ENCODE data around the gene ACBD7.

ACBD7 gene

GRCh38 chr10:15118615-15119014 lies 30.0 kb upstream of the ACBD7 start:
- no peaks in the 10 kb centered on the region for H3K4me1 ChIP-seq (ENCODE audit: control insufficient read depth in 1 of 2, insufficient read depth in 2 of 2, low read length in 2 of 2)
- no peak overlapping the region for H3K27ac ChIP-seq (ENCODE audit: low read length)
- H3K27me3 ChIP-seq (ENCODE audit: low read depth, low read length), result no peaks in the 10 kb centered on the region
- no peaks in the 10 kb centered on the region for H3K9me3 ChIP-seq (ENCODE audit: control insufficient read depth in 1 of 2, low read length in 2 of 2)
- H3K36me3 ChIP-seq (ENCODE audit: control insufficient read depth in 1 of 2, insufficient read depth in 2 of 2, low read length in 2 of 2), result peaks cover 14 to 38% of the 10 kb centered on the region in 2 donors
- no peak overlapping the region for H3K4me3 ChIP-seq (ENCODE audit: low read depth in 1 of 2, low read length in 2 of 2)

GRCh38 chr10:15116225-15116624 lies 27.6 kb upstream of the ACBD7 start:
- no peaks in the 10 kb centered on the region for H3K4me1 ChIP-seq (ENCODE audit: control insufficient read depth in 1 of 2, insufficient read depth in 2 of 2, low read length in 2 of 2)
- peaks cover 18 to 48% of the 10 kb centered on the region in 2 donors for H3K36me3 ChIP-seq (ENCODE audit: control insufficient read depth in 1 of 2, insufficient read depth in 2 of 2, low read length in 2 of 2)
- H3K27me3 ChIP-seq (ENCODE audit: low read depth, low read length), result no peaks in the 10 kb centered on the region
- H3K9me3 ChIP-seq (ENCODE audit: control insufficient read depth in 1 of 2, low read length in 2 of 2), result no peaks in the 10 kb centered on the region
- no peak overlapping the region for H3K27ac ChIP-seq (ENCODE audit: low read length)
- H3K4me3 ChIP-seq (ENCODE audit: low read depth in 1 of 2, low read length in 2 of 2), result no peak overlapping the region

- Histone ChIP-seq H3K27me3 (ENCODE audit: low read depth, low read length) (no peaks in the 10 kb centered on the region), H3K9me3 (ENCODE audit: control insufficient read depth in 1 of 2, low read length in 2 of 2) (no peaks in the 10 kb centered on the region), H3K36me3 (ENCODE audit: control insufficient read depth in 1 of 2, insufficient read depth in 2 of 2, low read length in 2 of 2) (peaks cover 12 to 50% of the 10 kb centered on the region in 2 donors), H3K4me3 (ENCODE audit: low read depth in 1 of 2, low read length in 2 of 2) (no peak overlapping the region), H3K27ac (ENCODE audit: low read length) (no peak overlapping the region), H3K4me1 (ENCODE audit: control insufficient read depth in 1 of 2, insufficient read depth in 2 of 2, low read length in 2 of 2) (no peaks in the 10 kb centered on the region)
Observed at GRCh38 chr10:15113766-15114165, 25.2 kb upstream of the ACBD7 start.

GRCh38 chr10:15112657-15113056 lies 24.1 kb upstream of the ACBD7 start:
- H3K4me3 ChIP-seq (ENCODE audit: low read depth in 1 of 2, low read length in 2 of 2), result no peak overlapping the region
- no peaks in the 10 kb centered on the region for H3K4me1 ChIP-seq (ENCODE audit: control insufficient read depth in 1 of 2, insufficient read depth in 2 of 2, low read length in 2 of 2)
- no peak overlapping the region for H3K27ac ChIP-seq (ENCODE audit: low read length)
- peaks cover 13 to 51% of the 10 kb centered on the region in 2 donors for H3K36me3 ChIP-seq (ENCODE audit: control insufficient read depth in 1 of 2, insufficient read depth in 2 of 2, low read length in 2 of 2)
- H3K27me3 ChIP-seq (ENCODE audit: low read depth, low read length), result no peaks in the 10 kb centered on the region
- no peaks in the 10 kb centered on the region for H3K9me3 ChIP-seq (ENCODE audit: control insufficient read depth in 1 of 2, low read length in 2 of 2)

- Histone ChIP-seq H3K9me3 (ENCODE audit: control insufficient read depth in 1 of 2, low read length in 2 of 2) (no peaks in the 10 kb centered on the region), H3K4me1 (ENCODE audit: control insufficient read depth in 1 of 2, insufficient read depth in 2 of 2, low read length in 2 of 2) (no peaks in the 10 kb centered on the region), H3K27me3 (ENCODE audit: low read depth, low read length) (no peaks in the 10 kb centered on the region), H3K36me3 (ENCODE audit: control insufficient read depth in 1 of 2, insufficient read depth in 2 of 2, low read length in 2 of 2) (peaks cover 17 to 49% of the 10 kb centered on the region in 2 donors), H3K27ac (ENCODE audit: low read length) (no peak overlapping the region), H3K4me3 (ENCODE audit: low read depth in 1 of 2, low read length in 2 of 2) (no peak overlapping the region)
Observed at GRCh38 chr10:15106352-15107013, 17.9 kb upstream of the ACBD7 start.

- H3K36me3 ChIP-seq (ENCODE audit: control insufficient read depth in 1 of 2, insufficient read depth in 2 of 2, low read length in 2 of 2), result peaks cover 14 to 39% of the 10 kb centered on the region in 2 donors
- H3K27me3 ChIP-seq (ENCODE audit: low read depth, low read length), result no peaks in the 10 kb centered on the region
Observed at GRCh38 chr10:15103513-15103912, 14.9 kb upstream of the ACBD7 start.

GRCh38 chr10:15099886-15100285 lies 11.3 kb upstream of the ACBD7 start:
- H3K36me3 ChIP-seq (ENCODE audit: control insufficient read depth in 1 of 2, insufficient read depth in 2 of 2, low read length in 2 of 2), result peaks cover 12 to 33% of the 10 kb centered on the region in 2 donors

More at GRCh38 chr10:15103513-15103912, 14.9 kb upstream of the ACBD7 start:
- no peaks in the 10 kb centered on the region for H3K9me3 ChIP-seq (ENCODE audit: control insufficient read depth in 1 of 2, low read length in 2 of 2)
- peaks cover 0 to 6% of the 10 kb centered on the region in 2 donors for H3K4me1 ChIP-seq (ENCODE audit: control insufficient read depth in 1 of 2, insufficient read depth in 2 of 2, low read length in 2 of 2)
- no peak overlapping the region for H3K4me3 ChIP-seq (ENCODE audit: low read depth in 1 of 2, low read length in 2 of 2)
- no peak overlapping the region for H3K27ac ChIP-seq (ENCODE audit: low read length)

GRCh38 chr10:15097011-15097812 lies 8.6 kb upstream of the ACBD7 start, which contains the start of gene RPP38:
Gene RPP38 (plus strand): TSS chr10:15097355. CDS start chr10:15103315, 5,960 bp downstream.
- Histone ChIP-seq H3K27me3 (ENCODE audit: low read depth, low read length) (no peaks in the 10 kb centered on the region), H3K27ac (ENCODE audit: low read length) (peak within 1 kb of the TSS; percentile 91), H3K4me1 (ENCODE audit: control insufficient read depth in 1 of 2, insufficient read depth in 2 of 2, low read length in 2 of 2) (peaks cover 0 to 19% of the 10 kb centered on the region in 2 donors), H3K9me3 (ENCODE audit: control insufficient read depth in 1 of 2, low read length in 2 of 2) (no peaks in the 10 kb centered on the region), H3K4me3 (ENCODE audit: low read depth in 1 of 2, low read length in 2 of 2) (peak within 1 kb of the TSS; percentile 83 to 95), H3K36me3 (ENCODE audit: control insufficient read depth in 1 of 2, insufficient read depth in 2 of 2, low read length in 2 of 2) (peaks cover 0 to 11% of the 10 kb centered on the region in 2 donors)

More at GRCh38 chr10:15099886-15100285, 11.3 kb upstream of the ACBD7 start:
- no peak overlapping the region for H3K4me3 ChIP-seq (ENCODE audit: low read depth in 1 of 2, low read length in 2 of 2)
- H3K4me1 ChIP-seq (ENCODE audit: control insufficient read depth in 1 of 2, insufficient read depth in 2 of 2, low read length in 2 of 2), result peaks cover 0 to 19% of the 10 kb centered on the region in 2 donors
- no peak overlapping the region for H3K27ac ChIP-seq (ENCODE audit: low read length)
- no peaks in the 10 kb centered on the region for H3K27me3 ChIP-seq (ENCODE audit: low read depth, low read length)
- H3K9me3 ChIP-seq (ENCODE audit: control insufficient read depth in 1 of 2, low read length in 2 of 2), result no peaks in the 10 kb centered on the region

GRCh38 chr10:15096661-15097010 lies 8.1 kb upstream of the ACBD7 start:
- H3K27me3 ChIP-seq (ENCODE audit: low read depth, low read length), result no peaks in the 10 kb centered on the region

GRCh38 chr10:15092855-15093408 lies 4.4 kb upstream of the ACBD7 start:
- Histone ChIP-seq H3K4me3 (ENCODE audit: low read depth in 1 of 2, low read length in 2 of 2) (no peak overlapping the region), H3K4me1 (ENCODE audit: control insufficient read depth in 1 of 2, insufficient read depth in 2 of 2, low read length in 2 of 2) (peaks cover 0 to 12% of the 10 kb centered on the region in 2 donors), H3K9me3 (ENCODE audit: control insufficient read depth in 1 of 2, low read length in 2 of 2) (no peaks in the 10 kb centered on the region), H3K36me3 (ENCODE audit: control insufficient read depth in 1 of 2, insufficient read depth in 2 of 2, low read length in 2 of 2) (peaks cover 0 to 7% of the 10 kb centered on the region in 2 donors), H3K27me3 (ENCODE audit: low read depth, low read length) (no peaks in the 10 kb centered on the region), H3K27ac (ENCODE audit: low read length) (no peak overlapping the region)

More at GRCh38 chr10:15096661-15097010, 8.1 kb upstream of the ACBD7 start:
- Histone ChIP-seq H3K9me3 (ENCODE audit: control insufficient read depth in 1 of 2, low read length in 2 of 2) (no peaks in the 10 kb centered on the region), H3K36me3 (ENCODE audit: control insufficient read depth in 1 of 2, insufficient read depth in 2 of 2, low read length in 2 of 2) (peaks cover 0 to 7% of the 10 kb centered on the region in 2 donors), H3K27ac (ENCODE audit: low read length) (no peak overlapping the region), H3K4me3 (ENCODE audit: low read depth in 1 of 2, low read length in 2 of 2) (peak overlapping the region; percentile 83 to 95), H3K4me1 (ENCODE audit: control insufficient read depth in 1 of 2, insufficient read depth in 2 of 2, low read length in 2 of 2) (peaks cover 0 to 19% of the 10 kb centered on the region in 2 donors)

- Histone ChIP-seq H3K36me3 (ENCODE audit: control insufficient read depth in 1 of 2, insufficient read depth in 2 of 2, low read length in 2 of 2) (no peaks in the 10 kb centered on the region), H3K4me3 (ENCODE audit: low read depth in 1 of 2, low read length in 2 of 2) (no peak overlapping the region), H3K27me3 (ENCODE audit: low read depth, low read length) (no peaks in the 10 kb centered on the region), H3K4me1 (ENCODE audit: control insufficient read depth in 1 of 2, insufficient read depth in 2 of 2, low read length in 2 of 2) (peaks cover 0 to 6% of the 10 kb centered on the region in 2 donors), H3K9me3 (ENCODE audit: control insufficient read depth in 1 of 2, low read length in 2 of 2) (no peaks in the 10 kb centered on the region), H3K27ac (ENCODE audit: low read length) (no peak overlapping the region)
Observed at GRCh38 chr10:15091418-15091817, 2.8 kb upstream of the ACBD7 start.
